ENCODE results near the gene RINL.

DNA sequence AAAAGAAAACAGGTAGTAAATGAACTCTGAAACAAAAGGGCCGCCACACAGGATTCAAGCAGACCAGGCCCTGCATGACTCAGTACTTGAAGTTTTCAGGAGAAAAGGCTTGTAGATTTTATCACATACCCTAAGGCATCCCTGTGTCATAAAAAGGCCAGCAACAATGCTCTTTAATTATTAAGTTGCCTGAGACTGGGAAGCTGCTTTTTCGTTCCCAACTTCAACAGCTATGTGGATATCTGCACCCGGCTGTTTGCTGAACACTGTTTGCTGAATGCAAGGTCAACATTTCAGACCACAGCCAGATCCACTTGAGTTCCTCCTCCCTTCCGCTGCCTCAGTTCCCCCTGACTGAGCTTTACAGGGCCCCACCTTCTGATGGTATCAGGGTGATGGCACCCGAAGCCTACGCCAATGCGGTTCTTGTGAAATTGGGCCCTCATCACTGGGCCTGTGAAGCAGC is 40.4 kb downstream of the RINL start:
- TF ChIP-seq GATA3 (IDR thresholded peaks at IDR 0.05; ENCODE audit: low read depth, low read length) (no peak), GATA2 (IDR thresholded peaks at IDR 0.05; ENCODE audit: low read depth, low read length) (no peak)

Data from SH-SY5Y (cell line).